Measurements from ENCODE around the gene KIF6.
"Not testable (repeated sequence)": the region's sequence is repeated elsewhere in the genome, so short reads cannot be mapped to it uniquely, and the experiment has no call there.

The KIF6 gene

GRCh38 chr6:39493174-39493573, 232.0 kb downstream of the KIF6 start:
- DNase-seq = no peak

DNA sequence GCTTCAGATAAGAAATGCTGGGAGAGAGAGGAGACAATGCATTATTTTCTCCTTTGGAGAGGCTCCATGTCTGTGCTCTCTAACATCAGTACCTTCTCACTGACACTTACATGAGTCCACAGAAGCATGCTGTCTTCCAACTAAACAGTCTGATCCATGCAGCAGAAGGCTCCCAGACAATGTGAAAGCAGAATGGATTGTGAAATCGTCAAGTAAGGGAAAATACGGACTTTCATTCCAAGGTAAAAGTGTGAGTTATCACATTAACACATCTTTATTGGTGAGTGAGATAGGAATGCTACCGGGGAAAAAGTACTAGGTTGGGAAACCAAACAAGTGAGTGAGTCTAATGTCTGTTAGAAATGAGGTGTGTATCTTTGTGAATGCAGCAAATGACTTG, 235.1 kb downstream of the KIF6 start:
- no peak for DNase-seq

DNA sequence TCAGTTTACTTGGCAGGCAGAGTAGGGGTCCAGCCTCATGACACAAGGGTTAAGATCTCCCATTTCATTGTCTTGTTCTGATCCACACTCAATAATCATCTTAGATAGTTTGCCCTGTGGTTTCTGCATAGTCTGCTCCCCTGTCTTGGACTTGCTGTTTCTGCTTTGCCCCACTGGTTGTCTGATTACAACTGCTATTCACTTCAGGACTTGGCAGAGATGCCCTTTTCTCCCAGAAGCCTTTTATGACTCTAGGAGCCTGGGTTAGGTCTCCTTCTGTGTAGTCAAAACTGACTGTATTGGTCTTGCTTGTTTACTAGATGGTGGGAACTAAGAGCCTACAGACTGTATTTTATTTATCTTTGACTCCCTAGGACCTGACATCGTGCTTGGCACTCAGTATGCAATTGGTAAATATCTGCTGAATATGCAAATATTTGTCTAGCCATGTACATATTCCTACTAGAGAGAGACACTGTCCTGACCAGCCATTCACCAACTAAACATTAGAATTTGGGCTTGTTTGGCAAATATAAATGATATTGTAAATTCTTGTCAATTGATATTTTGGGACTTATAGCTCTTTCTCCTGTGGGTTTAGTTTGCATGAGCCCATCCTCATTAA, 236.8 kb downstream of the KIF6 start:
- DNase-seq = no peak

DNA sequence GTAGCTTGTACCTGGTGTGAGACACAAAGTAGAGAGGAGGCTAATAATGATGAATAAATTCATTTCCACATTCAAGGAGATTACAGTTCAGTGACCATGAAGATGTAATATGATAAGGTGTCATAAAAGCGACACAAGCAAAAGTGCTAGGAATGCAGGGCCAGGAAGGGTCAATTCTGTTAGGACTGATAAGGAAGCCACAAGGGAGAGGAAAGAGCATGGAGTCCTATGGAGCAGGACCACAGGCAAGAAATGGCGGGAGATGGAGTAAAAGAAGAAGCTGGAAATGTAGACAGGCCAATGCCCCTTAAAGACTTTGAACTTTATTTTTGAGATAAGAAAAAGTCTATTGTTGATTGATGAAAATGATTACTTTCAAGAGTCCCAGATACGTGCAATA, 240.9 kb downstream of the KIF6 start:
- no peak for DNase-seq

- DNase-seq = not testable (repeated sequence)
Observed at GRCh38 chr6:39479819-39480218, 245.4 kb downstream of the KIF6 start.

DNA sequence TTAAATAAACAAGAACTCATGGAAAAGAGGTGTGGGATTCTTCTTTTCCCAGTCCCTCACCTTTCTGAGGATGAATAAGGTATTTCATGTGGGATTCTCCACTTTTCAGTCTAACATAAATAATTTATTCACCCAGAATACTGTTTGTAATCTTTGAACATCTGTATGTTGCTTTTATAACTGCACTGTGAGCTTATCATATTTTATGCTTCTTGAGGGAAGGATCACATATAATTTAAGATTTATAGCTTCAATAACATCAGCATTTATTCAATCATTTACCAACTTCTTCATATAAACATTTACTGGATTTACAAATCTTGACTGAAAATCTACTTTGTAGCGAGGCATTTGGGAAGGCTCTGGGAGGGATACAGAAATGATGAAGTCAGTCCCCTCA, 248.5 kb downstream of the KIF6 start:
- DNase-seq = no peak

- no peak for DNase-seq
Observed at GRCh38 chr6:39476151-39476550, 249.1 kb downstream of the KIF6 start.

DNA sequence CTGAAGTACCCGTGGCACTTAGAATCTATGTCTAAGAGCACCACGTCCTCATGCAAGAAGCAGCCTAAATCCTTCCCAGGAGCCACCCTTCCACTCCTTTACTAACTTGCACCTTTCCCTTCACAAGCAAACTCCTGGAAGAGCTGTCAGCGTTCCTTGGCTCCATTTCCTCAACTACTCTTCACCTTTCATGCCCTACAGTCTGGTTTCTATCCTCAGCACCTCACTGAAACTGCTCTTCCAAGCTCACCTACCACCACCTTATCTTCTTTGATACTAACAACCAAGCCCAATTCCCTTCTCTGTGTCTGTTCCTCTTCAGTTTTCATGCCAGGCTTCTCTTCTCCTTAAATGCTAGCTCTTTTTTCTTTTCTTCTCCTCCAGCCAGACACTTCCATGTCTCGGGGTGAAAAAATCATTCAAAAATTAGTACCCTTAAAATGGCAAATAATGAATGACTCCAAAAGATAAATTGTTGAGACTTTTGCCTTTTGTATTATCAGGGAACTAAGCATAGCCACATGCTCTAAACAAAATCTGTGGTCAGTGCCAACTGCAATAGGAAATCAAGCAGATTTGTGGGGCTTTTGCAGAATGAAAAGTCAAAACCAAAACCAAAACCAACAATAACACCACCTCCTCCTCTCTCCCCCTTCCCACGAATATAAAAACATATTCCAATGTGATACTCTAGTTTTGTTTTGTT, 253.1 kb downstream of the KIF6 start:
- DNase-seq = no peak

DNA sequence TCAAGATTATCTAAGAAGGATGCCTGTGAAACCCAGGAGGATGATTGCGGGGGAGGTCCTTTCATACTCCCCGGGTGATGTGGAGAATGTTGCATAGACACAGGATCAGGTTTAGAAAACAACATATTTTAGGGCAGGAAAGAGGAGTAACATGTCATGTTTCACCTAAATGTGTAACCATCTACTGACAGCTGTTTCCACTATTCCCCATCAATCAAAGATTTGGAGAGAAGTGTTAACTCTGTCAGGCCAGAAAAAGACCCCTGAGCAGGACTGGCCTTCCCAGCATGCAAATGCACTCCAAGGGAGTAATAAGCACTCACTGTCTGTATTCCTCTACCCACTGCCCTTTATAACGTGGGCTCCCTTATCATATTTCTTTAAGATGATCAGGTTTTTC, 254.7 kb downstream of the KIF6 start:
- no peak for DNase-seq

- DNase-seq = no peak
Observed at GRCh38 chr6:39468385-39468784, 256.8 kb downstream of the KIF6 start.

- DNase-seq = no peak
Observed at GRCh38 chr6:39466631-39467030, 258.6 kb downstream of the KIF6 start.

DNA sequence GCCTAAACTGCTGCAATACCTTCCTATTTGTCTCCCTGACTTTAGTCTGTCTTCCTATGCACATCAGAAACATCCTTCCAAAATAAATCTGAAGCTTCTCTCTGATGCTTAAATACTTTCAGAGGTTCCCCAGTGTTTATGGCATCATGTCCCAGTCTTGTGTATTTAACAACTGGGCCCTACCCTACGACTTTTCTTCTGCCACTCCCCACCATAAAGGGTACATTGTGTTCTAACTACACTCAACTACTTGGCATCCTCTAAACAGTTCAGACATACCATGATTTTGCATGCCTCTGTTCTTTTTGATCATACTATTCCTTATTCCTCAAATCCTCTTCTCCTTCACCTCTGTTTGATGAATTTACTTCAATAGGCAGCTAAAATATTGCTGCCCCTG, 259.7 kb downstream of the KIF6 start:
- DNase-seq = no peak

GRCh38 chr6:39464067-39464466, 261.1 kb downstream of the KIF6 start:
- no peak for DNase-seq

DNA sequence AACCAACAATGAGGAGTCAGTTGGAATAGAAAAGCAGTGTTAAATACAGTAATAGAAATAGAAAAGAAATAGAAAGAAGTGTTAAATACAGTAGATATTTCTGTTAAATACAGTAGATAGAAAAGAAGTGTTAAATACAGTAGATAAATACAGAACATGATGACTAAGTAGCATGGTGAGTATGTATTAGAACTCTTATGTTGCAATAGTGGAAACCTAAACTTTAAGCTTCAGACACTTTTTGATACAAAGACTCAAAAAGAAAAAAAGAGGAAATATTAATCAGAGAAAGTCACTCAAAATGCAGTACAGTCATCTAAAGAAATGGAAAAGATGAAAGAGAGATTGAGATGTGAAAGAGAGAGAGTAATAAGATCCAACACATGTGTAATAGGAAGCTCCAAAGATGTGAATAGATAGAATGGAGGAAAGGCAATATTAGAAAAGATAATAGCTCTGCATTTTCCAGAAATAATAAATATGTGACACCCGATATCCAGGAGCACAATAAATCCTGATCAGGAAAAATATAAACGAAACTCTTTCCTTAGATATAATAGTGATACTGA, 271.2 kb downstream of the KIF6 start:
- DNase-seq = no peak

- DNase-seq = no peak
Observed at GRCh38 chr6:39453241-39453640, 272.0 kb downstream of the KIF6 start.

DNA sequence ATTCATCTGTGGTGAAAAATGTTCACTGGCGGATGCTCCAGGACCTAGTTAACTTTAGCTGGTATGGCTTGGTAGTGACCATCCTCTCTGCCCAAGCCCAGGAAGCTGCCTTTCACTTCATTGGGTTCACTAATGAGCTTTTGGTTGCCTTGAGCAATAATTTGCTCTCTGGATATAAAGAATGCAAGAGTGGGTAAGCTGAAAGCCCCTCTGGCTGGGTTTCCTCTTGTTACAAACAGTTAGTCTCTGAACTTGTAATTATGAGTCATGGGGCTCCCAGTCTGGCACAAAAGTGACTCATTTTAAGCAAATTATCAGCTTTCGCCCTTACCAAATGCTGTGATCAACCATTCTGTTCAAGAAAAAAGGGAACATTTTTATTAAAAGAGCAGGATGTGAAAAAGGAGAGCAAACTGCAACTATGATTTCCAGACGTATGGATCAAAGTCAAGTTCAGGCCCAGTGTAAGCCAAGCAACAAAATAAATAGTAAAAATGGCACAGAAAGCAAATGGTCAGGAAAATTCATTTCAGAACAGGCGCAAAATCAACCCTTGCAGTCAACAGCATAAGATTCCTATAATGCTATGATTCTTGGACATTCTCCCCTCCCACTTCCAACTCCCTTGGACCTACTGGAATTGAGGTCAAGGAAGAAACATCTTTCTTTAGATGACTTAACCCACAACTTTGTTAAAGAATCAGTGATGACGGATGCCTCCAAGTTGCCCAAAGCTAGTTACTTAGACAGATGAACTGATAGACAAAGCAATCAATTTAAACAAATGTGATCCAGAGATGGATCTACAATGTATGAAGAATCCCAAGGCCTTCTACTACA, 272.7 kb downstream of the KIF6 start:
- no peak for DNase-seq

DNA sequence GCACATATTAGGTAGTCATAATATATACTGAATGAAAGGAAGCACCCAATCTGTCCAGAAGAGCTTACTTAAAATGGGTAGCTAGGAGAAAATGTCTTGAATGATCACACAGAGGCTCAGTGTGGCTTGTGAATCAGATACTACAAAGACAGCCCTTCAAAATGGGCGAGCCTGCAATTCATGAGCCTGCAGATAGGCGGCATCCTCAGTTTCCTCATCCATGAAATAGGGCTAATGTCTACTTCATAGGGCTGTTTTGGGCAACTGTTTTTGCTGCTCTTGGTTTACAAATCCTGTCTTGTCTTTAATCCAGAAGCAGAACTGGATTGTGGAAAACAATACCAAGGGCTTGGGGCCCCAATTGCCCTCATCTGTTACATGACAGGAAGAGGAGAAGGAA, 273.4 kb downstream of the KIF6 start:
- no peak for DNase-seq

DNA sequence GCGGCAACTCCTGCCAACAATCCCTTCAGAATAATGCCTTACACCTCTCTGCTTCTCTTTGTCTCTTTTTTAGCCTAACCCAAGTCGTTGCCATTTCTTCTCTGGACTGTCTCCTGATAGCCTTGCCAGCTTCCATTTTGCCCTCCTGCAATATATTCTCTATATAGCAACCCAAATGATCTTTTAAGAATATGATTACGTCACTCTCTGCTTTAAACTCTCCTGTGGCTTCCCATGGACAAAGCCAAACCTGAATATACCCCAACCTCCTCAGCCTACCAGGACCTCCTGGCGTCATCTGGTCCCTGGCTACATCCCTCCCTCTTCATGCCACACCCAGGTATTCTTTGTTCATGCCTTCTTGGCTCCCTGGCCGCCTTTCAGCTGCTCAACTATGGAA, 276.2 kb downstream of the KIF6 start:
- DNase-seq = no peak

DNA sequence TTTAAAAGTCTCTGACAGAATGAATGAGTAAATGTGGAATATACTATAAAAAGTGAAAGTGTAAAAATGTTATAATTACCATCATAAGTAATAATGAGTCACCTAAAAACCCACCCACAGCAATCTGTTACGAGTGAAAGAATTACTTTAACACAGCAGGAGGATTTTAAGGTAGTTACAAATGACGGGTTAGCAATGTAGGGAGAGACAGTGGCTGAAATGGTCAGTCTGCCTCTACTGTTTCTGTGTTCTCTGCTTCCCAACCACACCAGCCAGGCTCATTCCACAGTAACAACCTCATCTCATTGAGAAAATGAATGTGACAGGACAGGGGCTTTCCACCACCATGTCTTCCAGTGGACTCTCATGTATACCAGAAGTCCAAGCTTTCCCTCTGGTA, 278.3 kb downstream of the KIF6 start:
- DNase-seq = no peak

DNA sequence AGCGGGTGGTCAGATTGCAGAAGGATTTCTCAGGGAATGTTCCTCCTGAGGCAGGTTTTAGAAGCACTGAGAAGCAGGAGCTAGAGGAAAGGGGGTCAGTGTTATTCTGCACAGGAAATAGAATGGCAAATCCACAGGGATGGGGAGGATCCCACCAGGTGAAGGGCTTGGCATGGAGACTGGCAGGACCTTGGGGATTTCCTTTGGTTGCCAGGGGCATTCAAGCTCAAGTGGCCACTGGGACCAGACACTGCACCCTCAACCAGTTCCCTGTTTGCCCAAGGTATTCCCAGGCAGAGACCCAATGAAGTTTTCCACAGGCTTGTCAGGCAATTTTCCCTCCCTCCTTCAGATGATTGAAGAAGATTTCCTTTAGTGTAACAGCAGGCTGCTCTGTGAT, 279.5 kb downstream of the KIF6 start:
- no peak for DNase-seq

- no peak for DNase-seq
Observed at GRCh38 chr6:39444479-39445019, 280.7 kb downstream of the KIF6 start.

- DNase-seq = no peak
Observed at GRCh38 chr6:39441986-39442385, 283.2 kb downstream of the KIF6 start.

DNA sequence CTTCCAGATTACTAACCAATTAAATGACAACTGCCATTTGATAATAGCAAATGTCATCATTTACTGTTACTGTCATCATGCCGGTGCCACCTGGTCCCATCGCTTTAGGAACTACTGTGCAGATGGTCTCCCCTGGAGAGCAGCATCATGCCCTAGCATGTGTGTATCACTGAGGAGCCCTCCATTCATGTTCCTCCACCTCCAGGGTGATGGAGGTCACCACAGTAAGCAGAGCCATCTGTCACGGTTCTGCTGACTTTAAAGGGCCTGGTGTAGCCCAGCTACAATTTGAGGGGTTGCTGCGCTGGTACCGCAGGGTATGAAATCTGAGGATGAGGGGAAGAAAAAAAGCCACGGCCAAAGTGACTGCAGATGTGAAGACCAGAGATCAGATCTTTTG, 283.9 kb downstream of the KIF6 start:
- DNase-seq = no peak

DNA sequence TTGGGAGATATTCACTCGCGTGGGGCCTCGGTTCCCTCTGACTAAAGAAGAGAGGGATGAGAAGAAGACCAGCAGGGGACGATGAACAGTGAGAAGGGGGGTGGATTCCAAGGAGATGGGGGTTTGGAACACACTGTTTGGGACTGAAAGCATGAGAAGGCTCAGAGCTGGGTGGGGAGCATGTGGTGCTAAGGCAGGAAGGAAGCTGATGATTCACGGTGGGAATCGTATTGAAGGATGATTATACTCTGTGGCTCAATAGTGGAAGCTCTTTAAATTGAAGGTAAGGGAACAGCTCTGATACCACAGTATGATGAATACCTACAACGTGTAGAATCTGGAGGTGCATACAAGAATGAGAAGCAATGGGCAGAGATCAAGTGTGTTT, 285.2 kb downstream of the KIF6 start:
- DNase-seq = no peak
